NB4 (cell line): Measurements from ENCODE around the gene VPREB3.

ENCODE experiments used
- CTCF ChIP-seq: IDR thresholded peaks from one replicate; pipeline ENCODE4 v1.5.1; 2012; ENCODE audit warnings: low read depth, low read length
- MAX ChIP-seq: IDR thresholded peaks from 2 replicates; pipeline ENCODE4 v1.6.1; 2011; ENCODE audit warnings: low read depth, low read length
- POLR2A ChIP-seq: IDR thresholded peaks from 2 replicates; pipeline ENCODE4 v1.6.1; 2011; ENCODE audit warnings: mild to moderate bottlenecking; ENCODE audit not compliant: insufficient read length; ENCODE audit errors: extremely low read depth

- no peak for TF ChIP-seq POLR2A
- TF ChIP-seq CTCF, result no peak
- no peak for TF ChIP-seq MAX
Measured at GRCh38 chr22:23756891-23757290, 2.7 kb upstream of the VPREB3 start.
